Measurements from ENCODE around the gene BICC1. TPM values are rescaled to one million over a fixed set of nuclear protein-coding genes. Genes with fewer than 3 reads are reported as not detected.

The BICC1 gene
- total RNA-seq, 2 donors from 2014 or later: 0.27 to 0.40 TPM

- WGBS, 2 experiments (ENCODE audit: insufficient coverage in 1 of 2, insufficient read length in 1 of 2): 80 to 88% methylated on average over 5 to 6 of the region's 6 CpGs
- H3K27me3 Mint-ChIP-seq (ENCODE audit: insufficient read depth): no peaks in the 10 kb centered on the region
Measured at GRCh38 chr10:58609532-58610150, 97.0 kb downstream of the BICC1 start.

GRCh38 chr10:58615237-58615935 is 102.7 kb downstream of the BICC1 start:
- H3K4me3 ChIP-seq (ENCODE audit: low read length): no peak overlapping the region
- no peaks in the 10 kb centered on the region for H3K4me1 Mint-ChIP-seq
- no peaks in the 10 kb centered on the region for H3K9me3 ChIP-seq (ENCODE audit: control insufficient read depth, low read length)
- H3K27me3 Mint-ChIP-seq (ENCODE audit: insufficient read depth): no peaks in the 10 kb centered on the region
- no peak overlapping the region for H3K9ac ChIP-seq (ENCODE audit: extremely low read depth, low read length, poor library complexity, severe bottlenecking)
- H3K27ac Mint-ChIP-seq: no peak overlapping the region
- no peak overlapping the region for H3K4me3 Mint-ChIP-seq
- H3K9me3 Mint-ChIP-seq: no peaks in the 10 kb centered on the region
- no peak for DNase-seq
- H3K27me3 ChIP-seq (ENCODE audit: control insufficient read depth, insufficient read depth, low read length, poor library complexity, severe bottlenecking): no peaks in the 10 kb centered on the region
- TF ChIP-seq CTCF (conservative IDR thresholded peaks at IDR 0.05): no peak
- H3K36me3 Mint-ChIP-seq (ENCODE audit: low read depth): no peaks in the 10 kb centered on the region
- WGBS, 2 experiments (ENCODE audit: insufficient coverage in 1 of 2, insufficient read length in 1 of 2): 92 to 96% methylated on average over 8 to 14 of the region's 14 CpGs
- H3K4me1 ChIP-seq (ENCODE audit: control insufficient read depth, insufficient read depth, low read length): no peaks in the 10 kb centered on the region
- no peak overlapping the region for H3K27ac ChIP-seq (ENCODE audit: low read depth, low read length)
- no peaks in the 10 kb centered on the region for H3K36me3 ChIP-seq (ENCODE audit: control insufficient read depth, insufficient read depth, low read length)

More at GRCh38 chr10:58609532-58610150, 97.0 kb downstream of the BICC1 start:
- no peaks in the 10 kb centered on the region for H3K27me3 ChIP-seq (ENCODE audit: control insufficient read depth, insufficient read depth, low read length, poor library complexity, severe bottlenecking)
- no peak for DNase-seq
- no peak overlapping the region for H3K27ac Mint-ChIP-seq
- H3K9ac ChIP-seq (ENCODE audit: extremely low read depth, low read length, poor library complexity, severe bottlenecking): no peak overlapping the region
- H3K9me3 ChIP-seq (ENCODE audit: control insufficient read depth, low read length): no peaks in the 10 kb centered on the region
- H3K27ac ChIP-seq (ENCODE audit: low read depth, low read length): no peak overlapping the region
- no peaks in the 10 kb centered on the region for H3K36me3 Mint-ChIP-seq (ENCODE audit: low read depth)
- H3K4me1 Mint-ChIP-seq: no peaks in the 10 kb centered on the region
- TF ChIP-seq CTCF (conservative IDR thresholded peaks at IDR 0.05): no peak
- no peaks in the 10 kb centered on the region for H3K36me3 ChIP-seq (ENCODE audit: control insufficient read depth, insufficient read depth, low read length)
- no peaks in the 10 kb centered on the region for H3K4me1 ChIP-seq (ENCODE audit: control insufficient read depth, insufficient read depth, low read length)
- H3K4me3 ChIP-seq (ENCODE audit: low read length): no peak overlapping the region
- H3K4me3 Mint-ChIP-seq: no peak overlapping the region
- no peaks in the 10 kb centered on the region for H3K9me3 Mint-ChIP-seq

GRCh38 chr10:58618158-58618676 is 105.5 kb downstream of the BICC1 start:
- no peak overlapping the region for H3K9ac ChIP-seq (ENCODE audit: extremely low read depth, low read length, poor library complexity, severe bottlenecking)
- no peak overlapping the region for H3K27ac Mint-ChIP-seq
- no peak overlapping the region for H3K27ac ChIP-seq (ENCODE audit: low read depth, low read length)
- H3K9me3 Mint-ChIP-seq: no peaks in the 10 kb centered on the region
- H3K9me3 ChIP-seq (ENCODE audit: control insufficient read depth, low read length): no peaks in the 10 kb centered on the region
- no peaks in the 10 kb centered on the region for H3K36me3 Mint-ChIP-seq (ENCODE audit: low read depth)
- 90 to 98% methylated on average over 8 to 14 of the region's 14 CpGs for WGBS, 2 experiments (ENCODE audit: insufficient coverage in 1 of 2, insufficient read length in 1 of 2)
- no peaks in the 10 kb centered on the region for H3K4me1 ChIP-seq (ENCODE audit: control insufficient read depth, insufficient read depth, low read length)
- H3K4me1 Mint-ChIP-seq: no peaks in the 10 kb centered on the region
- no peak overlapping the region for H3K4me3 Mint-ChIP-seq
- H3K36me3 ChIP-seq (ENCODE audit: control insufficient read depth, insufficient read depth, low read length): no peaks in the 10 kb centered on the region
- no peak overlapping the region for H3K4me3 ChIP-seq (ENCODE audit: low read length)
- no peak for DNase-seq
- no peaks in the 10 kb centered on the region for H3K27me3 ChIP-seq (ENCODE audit: control insufficient read depth, insufficient read depth, low read length, poor library complexity, severe bottlenecking)
- H3K27me3 Mint-ChIP-seq (ENCODE audit: insufficient read depth): no peaks in the 10 kb centered on the region
- TF ChIP-seq CTCF (conservative IDR thresholded peaks at IDR 0.05): no peak

All from endodermal cell (in vitro differentiated cells).